ENCODE results near the gene B4GALT3.
A peak's percentile ranks its signal among the peaks of the same experiment; 100 is the strongest.

B4GALT3 gene

DNA sequence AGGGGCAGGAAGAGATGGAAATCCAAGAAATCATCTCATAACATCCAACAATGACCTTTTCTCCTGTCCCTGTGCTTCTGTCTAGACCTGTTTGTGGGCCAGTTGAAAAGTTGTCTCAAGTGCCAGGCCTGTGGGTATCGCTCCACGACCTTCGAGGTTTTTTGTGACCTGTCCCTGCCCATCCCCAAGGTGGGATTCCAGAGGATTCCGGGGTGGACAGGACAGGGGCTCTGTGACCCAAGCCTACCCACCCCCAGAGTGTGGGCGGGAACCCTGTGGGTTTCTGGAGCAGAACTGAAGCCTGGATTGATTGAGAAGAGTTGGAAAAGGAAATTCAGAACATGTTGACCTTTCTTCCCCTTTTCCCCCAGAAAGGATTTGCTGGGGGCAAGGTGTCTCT lies 13.5 kb downstream of the B4GALT3 start:
- no peak for DNase-seq (ENCODE audit: low spot score)

DNA sequence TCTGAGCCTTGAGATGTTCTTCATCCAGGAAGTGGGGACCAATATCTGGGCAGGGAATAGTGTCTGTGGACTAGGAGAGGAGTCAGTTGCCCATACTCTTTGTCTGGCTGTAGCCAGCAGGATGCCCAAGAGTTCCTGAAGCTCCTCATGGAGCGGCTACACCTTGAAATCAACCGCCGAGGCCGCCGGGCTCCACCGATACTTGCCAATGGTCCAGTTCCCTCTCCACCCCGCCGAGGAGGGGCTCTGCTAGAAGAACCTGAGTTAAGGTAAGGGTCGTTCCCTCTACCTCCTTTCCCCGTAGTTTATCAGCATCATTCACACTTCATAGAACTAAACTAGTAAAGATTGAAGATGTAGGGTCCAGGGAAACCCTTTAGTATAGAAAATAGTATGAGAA lies 14.5 kb downstream of the B4GALT3 start:
- no peak for DNase-seq (ENCODE audit: low spot score)

DNA sequence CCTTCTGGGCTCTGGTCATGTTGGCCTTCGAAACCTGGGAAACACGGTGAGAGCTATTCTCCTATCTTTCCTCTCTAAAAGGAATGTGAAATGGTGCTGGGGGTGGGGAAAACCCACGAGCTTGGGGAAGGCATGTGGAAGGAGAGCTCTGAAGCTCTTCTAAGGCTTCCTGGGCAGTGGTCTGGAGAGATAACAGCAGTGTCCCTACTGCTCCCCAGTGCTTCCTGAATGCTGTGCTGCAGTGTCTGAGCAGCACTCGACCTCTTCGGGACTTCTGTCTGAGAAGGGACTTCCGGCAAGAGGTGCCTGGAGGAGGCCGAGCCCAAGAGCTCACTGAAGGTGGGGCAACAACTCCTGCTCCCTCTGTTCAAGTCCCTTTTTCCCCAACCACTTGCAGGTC lies 15.3 kb downstream of the B4GALT3 start:
- no peak for DNase-seq (ENCODE audit: low spot score)

DNA sequence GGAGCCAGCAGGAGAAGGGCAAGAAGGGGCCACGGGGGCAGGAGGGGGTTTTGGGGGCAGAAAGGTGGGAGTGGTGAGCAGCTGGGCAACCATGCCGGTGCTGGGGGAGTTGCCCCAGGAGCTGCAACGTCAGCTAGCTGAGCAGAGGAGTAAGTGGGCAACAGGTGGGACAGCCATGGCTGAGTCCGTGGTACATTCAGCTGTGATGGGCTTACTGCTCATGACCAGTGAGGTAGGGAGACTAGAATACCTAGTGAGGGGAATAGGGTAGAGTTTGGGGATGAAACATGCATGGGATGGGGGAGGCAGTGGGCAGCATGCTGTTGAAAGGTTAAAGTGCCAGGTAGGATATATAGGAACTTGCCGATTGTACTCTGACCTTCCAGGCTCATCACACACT lies 15.7 kb downstream of the B4GALT3 start:
- DNase-seq (ENCODE audit: low spot score), result no peak

DNA sequence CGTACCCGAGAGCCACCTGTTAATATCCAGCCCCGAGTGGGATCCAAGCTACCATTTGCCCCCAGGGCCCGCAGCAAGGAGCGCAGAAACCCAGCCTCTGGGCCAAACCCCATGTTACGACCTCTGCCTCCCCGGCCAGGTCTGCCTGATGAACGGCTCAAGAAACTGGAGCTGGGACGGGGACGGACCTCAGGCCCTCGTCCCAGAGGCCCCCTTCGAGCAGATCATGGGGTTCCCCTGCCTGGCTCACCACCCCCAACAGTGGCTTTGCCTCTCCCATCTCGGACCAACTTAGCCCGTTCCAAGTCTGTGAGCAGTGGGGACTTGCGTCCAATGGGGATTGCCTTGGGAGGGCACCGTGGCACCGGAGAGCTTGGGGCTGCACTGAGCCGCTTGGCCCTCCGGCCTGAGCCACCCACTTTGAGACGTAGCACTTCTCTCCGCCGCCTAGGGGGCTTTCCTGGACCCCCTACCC lies 16.6 kb downstream of the B4GALT3 start:
- no peak for DNase-seq (ENCODE audit: low spot score)

DNA sequence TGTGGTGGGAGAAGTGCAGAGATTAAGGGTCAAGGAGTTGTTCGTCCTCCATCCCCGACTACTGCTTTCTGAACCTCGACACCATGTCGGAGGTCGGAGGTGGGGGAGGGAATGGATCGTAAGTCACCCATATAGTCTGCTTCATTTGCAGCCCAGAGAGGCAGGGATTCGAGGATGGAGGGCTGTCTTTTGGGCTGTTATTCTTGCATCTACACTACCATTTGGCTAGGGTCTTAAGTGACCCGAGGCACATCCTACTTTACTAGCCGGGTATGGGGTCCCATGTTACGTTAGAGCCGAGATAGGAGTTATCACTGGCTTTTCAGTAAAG lies 17.4 kb downstream of the B4GALT3 start:
- no peak for DNase-seq (ENCODE audit: low spot score)

DNA sequence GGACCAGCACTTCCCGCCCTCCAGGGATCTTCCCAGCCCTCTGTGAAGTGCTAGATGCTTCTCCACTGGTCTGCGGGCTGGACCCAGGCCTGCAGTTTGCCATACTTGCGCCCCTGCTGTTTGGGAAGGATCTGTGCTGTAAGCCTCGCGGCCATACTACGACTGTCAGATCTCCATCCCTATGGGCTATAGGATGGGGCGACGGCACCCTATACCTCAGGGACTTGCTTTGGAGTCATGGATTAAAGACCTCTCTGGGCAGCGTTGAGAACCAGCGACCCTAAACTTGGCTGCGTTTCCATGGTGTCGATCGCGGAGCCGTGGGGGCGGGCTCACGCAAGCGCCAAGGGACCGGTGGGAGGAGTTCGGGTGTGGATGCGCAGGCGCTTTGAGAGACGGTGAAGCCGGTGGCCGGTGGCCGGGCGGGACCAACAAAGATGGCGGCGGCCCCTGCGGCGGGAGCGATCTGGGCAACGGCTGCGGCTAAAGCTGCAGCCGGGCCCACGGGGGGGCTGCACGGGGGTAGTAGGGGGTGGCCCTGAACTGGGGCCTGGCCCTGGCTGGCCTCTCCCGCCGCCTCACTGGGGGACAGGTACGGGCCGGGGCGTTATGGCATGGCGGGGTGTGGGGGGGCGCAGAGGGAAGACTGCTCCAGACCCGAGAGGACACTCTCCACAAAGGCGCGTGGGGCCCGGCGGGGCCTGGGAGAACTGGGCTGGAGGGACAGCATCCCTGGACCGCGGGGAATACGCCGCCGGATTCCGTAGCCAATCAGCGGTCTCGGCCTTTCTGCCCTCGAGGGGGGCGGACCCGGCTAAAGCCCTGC lies 18.0 kb downstream of the B4GALT3 start, which contains the start of gene USP21:
Gene USP21, plus strand, starts transcription at position 414 of the 826 bp plus-strand sequence. CDS start 1,141 bp downstream, outside the sequence.
- DNase-seq (ENCODE audit: low spot score), result peak; percentile 90

DNA sequence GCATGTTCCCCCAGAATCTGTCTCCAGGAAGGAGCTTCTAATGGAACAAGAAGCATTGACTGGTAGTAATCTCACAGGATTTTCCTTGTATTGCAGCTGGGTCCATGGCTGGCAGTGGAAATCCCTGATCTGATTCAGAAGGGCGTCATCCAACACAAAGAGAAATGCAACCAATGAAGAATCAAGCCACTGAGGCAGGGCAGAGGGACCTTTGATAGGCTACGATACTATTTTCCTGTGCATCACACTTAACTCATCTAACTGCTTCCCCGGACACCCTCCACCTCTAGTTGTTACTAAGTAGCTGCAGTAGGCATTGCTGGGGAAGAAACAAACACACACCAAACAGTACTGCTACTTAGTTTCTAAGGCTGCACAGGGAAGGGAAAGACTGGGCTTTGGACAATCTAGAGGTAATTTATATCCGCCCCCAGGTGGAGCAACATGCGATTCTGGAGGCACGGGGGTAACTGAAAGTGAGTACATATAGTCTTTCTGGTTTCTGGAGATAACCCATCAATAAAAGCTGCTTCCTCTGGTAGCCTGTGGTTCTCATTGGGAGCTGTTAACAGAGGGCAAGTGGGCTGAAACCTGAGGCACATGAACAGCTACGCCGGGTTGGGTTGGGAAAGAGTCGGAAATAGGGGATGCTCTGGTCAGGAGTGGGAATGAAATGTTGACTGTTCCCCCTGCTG lies 18.8 kb downstream of the B4GALT3 start:
- DNase-seq (ENCODE audit: low spot score), result peak; percentile 98

DNA sequence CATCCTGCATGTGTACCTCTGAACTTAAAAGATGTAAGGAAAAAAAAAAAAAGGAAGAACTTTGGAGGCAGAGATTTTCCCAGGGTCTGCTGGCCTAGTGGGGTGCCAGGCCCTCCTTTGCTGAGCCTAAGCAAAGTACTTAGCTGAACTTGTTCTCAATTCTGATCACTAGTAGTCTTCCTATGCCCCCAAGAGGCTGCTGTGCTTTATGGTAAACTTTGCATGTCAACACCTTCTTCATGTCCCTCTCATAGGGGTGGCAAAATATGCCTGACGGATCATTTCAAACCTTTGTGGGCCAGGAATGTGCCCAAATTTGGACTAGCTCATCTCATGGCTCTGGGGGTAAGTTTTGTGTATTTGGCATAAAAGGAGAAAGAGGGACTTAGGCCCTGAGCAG lies 19.4 kb downstream of the B4GALT3 start:
- DNase-seq (ENCODE audit: low spot score), result no peak

DNA sequence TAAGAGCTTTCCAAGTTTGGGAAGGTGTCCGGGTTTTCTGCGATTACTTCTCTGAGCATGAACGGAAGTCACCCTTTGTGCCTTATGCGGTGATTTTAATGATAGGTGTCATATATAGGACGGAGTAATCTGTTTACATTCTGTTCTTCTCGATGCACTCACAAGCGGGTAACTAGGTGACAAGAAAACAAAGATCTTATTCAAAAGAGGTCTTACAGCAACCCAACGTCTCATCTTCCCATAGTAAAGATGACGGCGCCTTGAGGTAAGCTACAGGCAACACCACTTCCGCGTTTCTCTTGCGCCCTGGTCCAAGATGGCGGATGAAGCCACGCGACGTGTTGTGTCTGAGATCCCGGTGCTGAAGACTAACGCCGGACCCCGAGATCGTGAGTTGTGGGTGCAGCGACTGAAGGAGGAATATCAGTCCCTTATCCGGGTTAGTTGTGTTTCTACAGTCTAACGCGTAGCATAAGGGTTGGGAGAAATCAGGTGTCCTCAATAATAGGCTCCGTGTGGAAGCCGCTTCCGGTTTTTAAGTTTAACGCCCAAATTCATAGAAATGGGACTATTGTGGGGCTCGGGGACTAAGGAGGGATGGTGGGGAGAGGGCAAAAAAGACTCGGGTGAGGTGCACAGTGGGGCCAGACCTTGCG lies 23.5 kb downstream of the B4GALT3 start, which contains the start of gene UFC1:
Gene UFC1, plus strand, starts transcription at position 297 of the 656 bp plus-strand sequence. Its CDS starts 20 bp downstream, at position 317.
- peak; percentile 95 for DNase-seq (ENCODE audit: low spot score)

DNA sequence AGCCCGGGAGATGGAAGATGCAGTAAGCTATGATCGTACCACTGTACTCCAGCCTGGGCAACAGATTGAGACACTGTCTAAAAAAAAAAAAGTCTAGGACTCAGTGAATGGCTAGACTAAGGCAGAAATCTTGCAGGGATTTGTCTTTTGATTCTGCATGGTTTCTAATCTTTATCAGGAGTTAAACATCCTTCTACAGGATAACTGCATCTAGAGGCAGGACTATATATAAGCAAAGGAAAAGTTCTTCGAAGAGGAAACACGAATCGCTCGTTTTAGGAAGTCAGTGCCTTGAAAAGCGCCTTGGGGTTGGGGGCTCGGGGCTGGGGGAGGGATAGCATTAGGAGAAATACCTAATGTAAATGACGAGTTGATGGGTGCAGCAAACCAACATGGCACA lies 24.1 kb downstream of the B4GALT3 start:
- DNase-seq (ENCODE audit: low spot score), result no peak

DNA sequence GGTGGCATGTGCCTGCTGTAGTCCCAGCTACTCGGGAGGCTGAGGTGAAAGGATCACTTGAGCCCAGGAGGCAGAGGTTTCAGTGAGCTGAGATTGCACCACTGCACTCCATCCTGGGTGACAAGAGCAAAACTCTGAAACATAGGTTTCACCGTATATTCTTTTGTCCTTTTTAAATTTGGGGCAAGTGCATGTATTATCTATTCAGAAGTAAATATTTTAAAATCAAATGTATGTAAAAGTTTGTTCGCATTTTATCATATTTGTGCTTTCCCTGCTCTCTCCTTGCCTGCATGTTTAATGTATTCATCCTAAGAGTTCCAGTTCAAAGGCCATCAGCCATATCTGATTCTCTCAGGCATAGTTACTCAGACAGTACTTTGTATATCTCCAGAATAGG lies 31.5 kb downstream of the B4GALT3 start:
- DNase-seq (ENCODE audit: low spot score), result no peak

DNA sequence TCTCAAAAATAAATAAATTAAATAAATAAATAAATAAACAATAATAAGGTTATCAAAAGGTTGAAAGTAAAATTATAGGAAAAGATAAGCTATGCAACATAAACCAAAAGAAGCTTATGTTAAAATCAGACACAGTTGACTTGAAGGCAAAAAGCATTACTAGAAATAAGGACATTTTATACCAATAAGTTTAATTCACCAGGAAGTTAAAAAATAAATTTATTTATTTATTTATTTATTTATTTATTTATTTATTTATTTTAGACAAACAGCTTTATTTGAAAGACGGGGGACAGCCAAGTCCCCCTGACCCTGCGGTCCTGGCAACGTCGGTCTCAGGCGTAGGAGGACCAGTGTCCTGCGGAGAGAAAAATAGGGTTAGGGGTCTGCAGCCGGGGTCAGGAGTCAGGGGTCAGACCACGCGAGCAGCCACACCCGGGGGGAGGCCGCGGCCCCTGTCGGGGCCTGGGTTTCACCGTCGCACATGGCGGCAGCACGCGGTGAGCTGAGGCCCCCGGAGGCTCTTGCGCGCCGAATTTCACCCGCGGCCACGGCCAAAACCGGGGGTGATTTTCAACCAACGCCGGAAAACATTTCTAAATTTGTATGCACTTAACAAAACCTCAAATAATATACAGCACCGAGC lies 36.4 kb downstream of the B4GALT3 start:
- no peak for DNase-seq (ENCODE audit: low spot score)

DNA sequence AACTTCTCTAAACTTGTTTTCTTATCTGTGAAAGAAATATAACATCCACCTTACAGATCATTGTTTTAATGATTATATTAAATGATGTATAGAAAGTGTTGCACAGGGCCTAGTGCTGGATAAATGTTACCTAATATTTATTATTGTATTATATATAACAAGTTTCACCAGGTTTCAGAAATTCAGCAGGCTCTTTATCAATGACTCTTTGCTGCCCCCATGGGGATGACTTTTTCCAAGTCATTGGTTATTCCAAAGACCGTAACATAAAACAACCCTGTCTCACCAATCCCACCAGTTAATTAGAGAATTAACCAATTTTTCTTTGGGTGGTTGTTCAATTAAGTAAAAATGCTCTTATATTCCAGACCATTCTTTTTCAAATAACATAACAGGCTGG lies 37.5 kb downstream of the B4GALT3 start:
- DNase-seq (ENCODE audit: low spot score), result peak; percentile 57

DNA sequence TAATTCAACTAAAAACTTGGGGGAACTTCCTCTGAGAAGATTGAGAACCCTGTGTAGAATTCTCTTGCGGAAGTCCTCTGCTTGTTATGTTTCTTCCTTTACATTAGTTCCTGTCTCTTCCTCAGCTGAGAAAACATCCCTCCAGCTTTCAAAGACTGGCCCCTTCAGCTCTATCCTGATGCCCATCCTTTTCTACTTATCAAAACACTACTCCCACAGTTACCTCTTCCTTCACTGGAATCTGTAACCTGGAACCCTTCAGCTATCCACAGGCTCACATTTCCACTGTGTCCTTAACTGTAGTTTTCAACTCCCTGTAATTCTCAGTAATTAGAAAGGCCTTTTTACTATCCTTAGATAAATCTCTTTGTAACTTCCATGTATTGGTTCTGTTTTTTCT lies 38.9 kb downstream of the B4GALT3 start:
- no peak for DNase-seq (ENCODE audit: low spot score)

DNA sequence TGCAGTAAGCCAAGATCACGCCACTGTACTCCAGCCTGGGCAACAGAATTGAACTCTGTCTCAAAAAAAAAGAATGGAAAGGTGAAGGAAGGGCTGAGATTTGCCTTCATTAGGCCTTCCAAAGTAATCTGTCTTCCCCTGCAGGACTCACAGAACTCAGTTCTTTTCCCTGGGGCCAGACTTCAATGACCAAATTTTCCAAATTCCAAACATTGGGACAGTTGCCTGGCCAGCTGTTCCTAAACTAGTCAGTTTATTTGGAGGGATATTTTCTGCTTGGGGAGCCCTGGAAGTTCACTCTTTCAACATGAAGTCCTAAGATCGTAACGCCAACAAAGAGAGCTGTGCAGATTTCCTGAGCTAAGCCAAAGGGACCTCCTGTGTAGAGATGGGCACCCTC lies 39.4 kb downstream of the B4GALT3 start:
- DNase-seq (ENCODE audit: low spot score), result no peak

DNA sequence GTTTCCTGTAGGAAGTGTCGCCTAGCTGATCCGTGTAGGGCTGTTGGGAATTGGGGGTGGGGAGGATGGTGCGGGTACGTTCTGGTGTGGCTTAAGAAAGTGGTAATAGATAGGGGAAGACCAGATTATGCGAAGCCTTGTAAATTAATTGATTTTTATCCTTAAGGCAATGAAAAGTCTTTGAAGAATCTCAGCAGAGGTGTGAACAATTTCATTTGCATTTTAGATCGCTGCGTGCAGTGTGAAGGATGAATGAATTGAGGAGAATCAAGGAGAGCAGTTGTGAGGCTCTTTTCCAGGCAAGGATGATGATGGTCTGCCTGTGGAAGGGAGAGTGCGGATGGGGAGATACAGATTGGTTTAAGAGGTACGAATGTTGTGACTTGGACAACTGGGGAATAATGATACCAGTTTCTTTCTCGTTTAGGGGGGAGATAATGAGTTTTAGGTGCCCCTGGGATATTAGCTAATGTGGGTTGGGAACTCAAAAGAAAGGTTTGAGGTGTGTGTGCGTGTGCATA lies 44.0 kb downstream of the B4GALT3 start:
- DNase-seq (ENCODE audit: low spot score), result peak; percentile 57

DNA sequence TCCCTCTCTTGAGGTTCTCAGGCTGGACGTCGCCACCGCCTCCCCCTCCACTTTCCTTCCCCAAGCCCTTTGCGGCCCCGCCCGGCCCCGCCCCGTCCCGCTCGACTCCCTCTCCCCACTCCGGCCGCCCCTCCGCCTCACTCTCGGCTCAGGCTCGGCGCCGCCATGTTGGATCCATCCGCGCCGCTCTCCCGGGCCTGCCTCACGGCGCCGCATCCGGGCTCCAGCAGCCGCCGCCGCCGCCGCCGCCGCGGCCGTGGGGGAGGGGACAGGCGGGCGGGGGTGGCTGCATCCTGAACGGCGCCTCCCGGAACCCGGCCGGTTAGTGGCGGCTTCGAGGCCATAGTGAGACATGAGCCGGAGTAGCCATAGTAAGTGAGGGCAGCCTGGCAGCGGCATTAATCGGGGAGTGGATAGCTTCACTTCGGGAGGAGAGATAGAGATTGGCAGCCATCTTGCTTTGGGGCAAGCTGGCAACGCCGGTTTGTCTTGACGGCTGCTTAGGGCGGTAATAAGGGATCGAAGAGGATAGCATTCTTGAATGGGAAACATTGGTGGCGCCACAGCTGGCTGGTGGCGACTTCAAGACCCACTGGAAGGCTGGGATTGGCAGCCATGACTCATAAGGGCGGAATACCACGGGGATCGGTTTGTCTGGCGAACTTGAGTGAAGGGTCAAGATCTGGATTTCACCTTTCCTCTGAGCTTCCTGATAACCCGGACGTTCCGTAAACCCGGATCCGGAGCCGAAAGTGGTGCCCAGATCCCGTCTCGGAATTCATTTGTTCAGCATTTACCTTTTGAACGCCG lies 44.7 kb downstream of the B4GALT3 start, which contains the start of gene DEDD:
Gene DEDD, minus strand, starts transcription at position 258 of the 810 bp plus-strand sequence. CDS start 8,205 bp downstream, outside the sequence.
- peak; percentile 98 for DNase-seq (ENCODE audit: low spot score)

DNA sequence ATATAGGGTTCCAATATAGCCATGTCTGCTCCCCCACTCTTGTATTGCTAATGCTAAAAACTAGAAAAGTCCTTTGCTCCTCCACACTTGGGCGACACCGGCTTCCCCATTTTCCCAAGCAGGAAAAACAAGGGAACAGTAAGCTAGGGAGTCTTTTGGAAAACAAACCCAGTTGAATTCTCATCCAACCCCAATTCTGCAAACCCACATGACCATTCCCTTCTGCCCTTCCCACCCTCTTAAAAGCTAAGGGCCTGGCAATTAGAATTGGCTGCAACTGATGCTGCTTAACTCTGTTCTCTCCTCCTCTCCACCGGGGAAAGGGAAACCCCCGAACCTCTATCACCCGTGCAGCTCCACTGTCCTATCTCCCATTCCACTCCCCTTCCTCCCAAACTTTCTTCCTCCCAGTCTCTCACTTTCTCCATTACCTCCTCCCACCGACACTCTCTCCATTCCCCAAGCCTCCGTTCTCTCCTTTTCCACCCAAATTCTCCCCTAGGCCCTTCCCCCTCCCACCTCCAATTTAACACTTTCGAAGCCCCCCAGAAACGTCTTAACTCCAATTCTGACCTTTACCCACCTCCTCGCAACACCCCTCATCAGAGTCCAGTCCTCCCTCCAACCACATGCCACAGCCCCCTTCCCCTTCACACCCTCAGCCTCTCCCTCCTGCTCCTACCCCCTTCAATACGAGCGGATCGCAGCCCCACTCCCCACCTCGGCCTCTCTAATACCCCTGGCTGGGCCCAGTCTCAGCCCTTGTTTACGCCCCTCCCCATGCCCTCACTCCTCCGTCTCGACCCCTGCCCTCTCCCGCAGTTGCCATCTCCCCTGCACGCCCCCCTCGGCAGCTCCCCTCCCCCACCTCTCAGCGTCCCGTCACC lies 45.5 kb downstream of the B4GALT3 start:
- peak; percentile 38 for DNase-seq (ENCODE audit: low spot score)

DNA sequence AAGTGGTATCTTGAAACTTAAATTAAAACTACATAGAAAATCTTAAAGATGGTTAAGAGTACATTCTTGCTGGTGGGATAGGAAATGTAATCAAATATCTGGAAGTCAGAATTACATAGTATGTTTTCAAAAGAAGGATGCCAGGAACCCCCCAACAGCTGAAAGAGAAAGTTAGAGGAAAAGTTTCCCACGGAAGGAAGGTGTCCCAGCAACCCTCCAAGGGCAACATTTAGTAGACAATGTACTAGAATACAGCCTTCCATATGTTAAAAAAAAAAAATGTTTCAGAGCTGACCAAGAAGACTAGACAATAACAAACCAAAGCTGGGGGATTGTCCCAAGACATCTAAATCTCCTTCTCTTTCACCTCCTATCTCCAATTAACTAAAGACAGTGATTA lies 47.0 kb downstream of the B4GALT3 start:
- DNase-seq (ENCODE audit: low spot score), result no peak

All from RKO (cell line).